Measurements from ENCODE around the gene MAST2. TPM values are rescaled to one million over a fixed set of nuclear protein-coding genes. Genes with fewer than 3 reads are reported as not detected.
"Not testable (repeated sequence)": the region's sequence is repeated elsewhere in the genome, so short reads cannot be mapped to it uniquely, and the experiment has no call there.

MAST2 gene
- total and polyA plus RNA-seq, 2 experiments from 2014 or later = 14.2 to 19.1 TPM

DNA sequence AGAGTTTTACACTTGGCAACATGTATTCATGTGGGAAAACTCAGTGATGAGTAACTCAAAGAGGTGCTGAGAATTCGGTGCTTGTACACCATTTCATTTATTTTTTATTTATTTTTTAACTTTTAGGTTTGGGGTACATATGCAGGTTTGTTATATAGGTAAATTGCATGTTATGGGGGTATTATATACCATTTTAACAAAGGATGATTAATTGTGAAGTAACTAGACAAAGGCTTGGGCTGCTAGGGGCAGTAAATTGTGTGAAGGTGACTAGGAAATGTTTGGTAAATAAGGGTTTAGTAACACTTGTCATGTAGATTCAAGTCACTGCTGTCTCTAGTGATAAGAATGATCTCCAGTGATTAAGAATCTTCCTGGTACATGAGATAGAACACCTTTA lies 139.0 kb downstream of the MAST2 start:
- TF ChIP-seq EZH2phosphoT487 (IDR thresholded peaks at IDR 0.05; ENCODE audit: insufficient read depth, low read depth) = no peak
- no peak for TF ChIP-seq EZH2 (IDR thresholded peaks at IDR 0.05; ENCODE audit: insufficient read depth, poor library complexity, severe bottlenecking)
- Histone ChIP-seq H3K27ac (no peak overlapping the region), H3K79me2 (ENCODE audit: insufficient read depth) (peaks cover 61% of the 10 kb centered on the region), H3K4me2 (ENCODE audit: unreplicated experiment) (no peak overlapping the region), H3K4me1 (ENCODE audit: insufficient read depth) (peaks cover 15% of the 10 kb centered on the region; the same call in 1 of the 2 replicates), H3K9ac (no peak overlapping the region), H3K4me3 (no peak overlapping the region), H3F3A (ENCODE audit: insufficient read depth) (peaks cover 16% of the 10 kb centered on the region), H3K9me2 (ENCODE audit: insufficient read depth) (no peaks in the 10 kb centered on the region), H4K20me1 (ENCODE audit: insufficient read depth) (no peaks in the 10 kb centered on the region), H3K9me3 (ENCODE audit: low read depth) (peaks cover 4% of the 10 kb centered on the region), H2AFZ (no peak overlapping the region), H3K27me3 (replicated peaks; ENCODE audit: insufficient read depth) (no peaks in the 10 kb centered on the region), H3K36me3 (ENCODE audit: low read depth) (no peaks in the 10 kb centered on the region)
- 51 to 60% methylated on average over 1 of the region's 1 CpG for WGBS, 2 experiments (ENCODE audit: low coverage in 1 of 2, low lambda C conversion rate in 2 of 2, missing lambda C conversion rate in 2 of 2)
- in situ Hi-C loops (cut with MboI) = no loop called here
- DNase-seq = no peak

GRCh38 chr1:45943185-45943584 lies 139.8 kb downstream of the MAST2 start:
- H4K20me1 ChIP-seq (ENCODE audit: insufficient read depth) = no peaks in the 10 kb centered on the region
- H3K9me3 ChIP-seq (ENCODE audit: low read depth) = peaks cover 4% of the 10 kb centered on the region
- no peak overlapping the region for H3K27ac ChIP-seq
- peaks cover 15% of the 10 kb centered on the region; the same call in 1 of the 2 replicates for H3K4me1 ChIP-seq (ENCODE audit: insufficient read depth)
- H3K79me2 ChIP-seq (ENCODE audit: insufficient read depth) = peaks cover 54% of the 10 kb centered on the region
- H3K4me3 ChIP-seq = no peak overlapping the region
- no peak overlapping the region for H3K9ac ChIP-seq
- H3K9me2 ChIP-seq (ENCODE audit: insufficient read depth) = no peaks in the 10 kb centered on the region
- peaks cover 16% of the 10 kb centered on the region for H3F3A ChIP-seq (ENCODE audit: insufficient read depth)
- TF ChIP-seq EZH2 (IDR thresholded peaks at IDR 0.05; ENCODE audit: insufficient read depth, poor library complexity, severe bottlenecking) (no peak), EZH2phosphoT487 (IDR thresholded peaks at IDR 0.05; ENCODE audit: insufficient read depth, low read depth) (no peak)
- no peak overlapping the region for H3K4me2 ChIP-seq (ENCODE audit: unreplicated experiment)
- in situ Hi-C loops (cut with MboI) = no loop called here
- no peaks in the 10 kb centered on the region for H3K27me3 ChIP-seq (replicated peaks; ENCODE audit: insufficient read depth)
- 97 to 100% methylated on average over 1 of the region's 1 CpG for WGBS, 2 experiments (ENCODE audit: low coverage in 1 of 2, low lambda C conversion rate in 2 of 2, missing lambda C conversion rate in 2 of 2)
- H2AFZ ChIP-seq = no peak overlapping the region
- DNase-seq = no peak
- H3K36me3 ChIP-seq (ENCODE audit: low read depth) = no peaks in the 10 kb centered on the region

- no peak overlapping the region for H3K9ac ChIP-seq
- H3K9me3 ChIP-seq (ENCODE audit: low read depth) = peaks cover 4% of the 10 kb centered on the region
- no peak overlapping the region for H3K4me3 ChIP-seq
- no peaks in the 10 kb centered on the region for H3K27me3 ChIP-seq (replicated peaks; ENCODE audit: insufficient read depth)
- no peaks in the 10 kb centered on the region for H3K36me3 ChIP-seq (ENCODE audit: low read depth)
- DNase-seq = peak; percentile 63
- peak; percentile 91 for TF ChIP-seq EZH2phosphoT487 (IDR thresholded peaks at IDR 0.05; ENCODE audit: insufficient read depth, low read depth)
- TF ChIP-seq EZH2 (IDR thresholded peaks at IDR 0.05; ENCODE audit: insufficient read depth, poor library complexity, severe bottlenecking) = no peak
- H3K79me2 ChIP-seq (ENCODE audit: insufficient read depth) = peaks cover 34% of the 10 kb centered on the region
- peak overlapping the region; percentile 18 for H3K4me2 ChIP-seq (ENCODE audit: unreplicated experiment)
- peaks cover 15% of the 10 kb centered on the region; the same call in 1 of the 2 replicates for H3K4me1 ChIP-seq (ENCODE audit: insufficient read depth)
- H3K27ac ChIP-seq = 0 out of 2 replicates have a peak overlapping the region, but pooled peaks have one; percentile 7
- no peak overlapping the region for H2AFZ ChIP-seq
- in situ Hi-C loops (cut with MboI) = no loop called here
- H3K9me2 ChIP-seq (ENCODE audit: insufficient read depth) = no peaks in the 10 kb centered on the region
- 66 to 69% methylated on average over 2 of the region's 2 CpGs for WGBS, 2 experiments (ENCODE audit: low coverage in 1 of 2, low lambda C conversion rate in 2 of 2, missing lambda C conversion rate in 2 of 2)
- peaks cover 16% of the 10 kb centered on the region for H3F3A ChIP-seq (ENCODE audit: insufficient read depth)
- H4K20me1 ChIP-seq (ENCODE audit: insufficient read depth) = no peaks in the 10 kb centered on the region
Measured at GRCh38 chr1:45945426-45945825, 142.0 kb downstream of the MAST2 start.

- H3K36me3 ChIP-seq (ENCODE audit: low read depth); H3K9me2 ChIP-seq (ENCODE audit: insufficient read depth); H3K9me3 ChIP-seq (ENCODE audit: low read depth); H2AFZ ChIP-seq; H3K27ac ChIP-seq; H3K4me2 ChIP-seq (ENCODE audit: unreplicated experiment); H4K20me1 ChIP-seq (ENCODE audit: insufficient read depth); H3K27me3 ChIP-seq (replicated peaks; ENCODE audit: insufficient read depth); DNase-seq; in situ Hi-C loops (cut with MboI); H3K9ac ChIP-seq; H3K4me3 ChIP-seq; H3K79me2 ChIP-seq (ENCODE audit: insufficient read depth): not testable (repeated sequence)
- 91 to 95% methylated on average over 2 of the region's 2 CpGs for WGBS, 2 experiments (ENCODE audit: low coverage in 1 of 2, low lambda C conversion rate in 2 of 2, missing lambda C conversion rate in 2 of 2)
- Histone ChIP-seq H3K4me1 (ENCODE audit: insufficient read depth) (peaks cover 28% of the 10 kb centered on the region), H3F3A (ENCODE audit: insufficient read depth) (peaks cover 37% of the 10 kb centered on the region)
Measured at GRCh38 chr1:45949462-45949861, 146.1 kb downstream of the MAST2 start.

GRCh38 chr1:45952072-45952471 lies 148.7 kb downstream of the MAST2 start:
- Histone ChIP-seq H3K9me2 (ENCODE audit: insufficient read depth) (no peaks in the 10 kb centered on the region), H3K9ac (no peak overlapping the region), H3K4me3 (no peak overlapping the region), H3K27ac (no peak overlapping the region), H3K27me3 (replicated peaks; ENCODE audit: insufficient read depth) (no peaks in the 10 kb centered on the region), H3K79me2 (ENCODE audit: insufficient read depth) (peaks cover 5% of the 10 kb centered on the region; the same call in 1 of the 2 replicates), H3K4me1 (ENCODE audit: insufficient read depth) (peaks cover 20% of the 10 kb centered on the region), H3F3A (ENCODE audit: insufficient read depth) (peaks cover 27% of the 10 kb centered on the region), H3K36me3 (ENCODE audit: low read depth) (no peaks in the 10 kb centered on the region), H3K9me3 (ENCODE audit: low read depth) (no peaks in the 10 kb centered on the region), H3K4me2 (ENCODE audit: unreplicated experiment) (no peak overlapping the region), H4K20me1 (ENCODE audit: insufficient read depth) (no peaks in the 10 kb centered on the region), H2AFZ (no peak overlapping the region)
- in situ Hi-C loops (cut with MboI) = no loop called here
- WGBS, 2 experiments (ENCODE audit: low coverage in 1 of 2, low lambda C conversion rate in 2 of 2, missing lambda C conversion rate in 2 of 2) = 97 to 98% methylated on average over 2 of the region's 2 CpGs
- TF ChIP-seq EZH2phosphoT487 (IDR thresholded peaks at IDR 0.05; ENCODE audit: insufficient read depth, low read depth) (no peak), EZH2 (IDR thresholded peaks at IDR 0.05; ENCODE audit: insufficient read depth, poor library complexity, severe bottlenecking) (no peak)
- DNase-seq = no peak

All from GM23248 (cell line).